Measurements from ENCODE around the gene FIS1.

GRCh38 chr7:101202603-101202918 is 42.3 kb downstream of the FIS1 start:
- TF ChIP-seq, protein P1, sequence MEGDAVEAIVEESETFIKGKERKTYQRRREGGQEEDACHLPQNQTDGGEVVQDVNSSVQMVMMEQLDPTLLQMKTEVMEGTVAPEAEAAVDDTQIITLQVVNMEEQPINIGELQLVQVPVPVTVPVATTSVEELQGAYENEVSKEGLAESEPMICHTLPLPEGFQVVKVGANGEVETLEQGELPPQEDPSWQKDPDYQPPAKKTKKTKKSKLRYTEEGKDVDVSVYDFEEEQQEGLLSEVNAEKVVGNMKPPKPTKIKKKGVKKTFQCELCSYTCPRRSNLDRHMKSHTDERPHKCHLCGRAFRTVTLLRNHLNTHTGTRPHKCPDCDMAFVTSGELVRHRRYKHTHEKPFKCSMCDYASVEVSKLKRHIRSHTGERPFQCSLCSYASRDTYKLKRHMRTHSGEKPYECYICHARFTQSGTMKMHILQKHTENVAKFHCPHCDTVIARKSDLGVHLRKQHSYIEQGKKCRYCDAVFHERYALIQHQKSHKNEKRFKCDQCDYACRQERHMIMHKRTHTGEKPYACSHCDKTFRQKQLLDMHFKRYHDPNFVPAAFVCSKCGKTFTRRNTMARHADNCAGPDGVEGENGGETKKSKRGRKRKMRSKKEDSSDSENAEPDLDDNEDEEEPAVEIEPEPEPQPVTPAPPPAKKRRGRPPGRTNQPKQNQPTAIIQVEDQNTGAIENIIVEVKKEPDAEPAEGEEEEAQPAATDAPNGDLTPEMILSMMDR (IDR thresholded peaks at IDR 0.05 in 4 of 5, conservative IDR thresholded peaks at IDR 0.05 in 1 of 5), result no peak
- TF ChIP-seq POLR2A (IDR thresholded peaks at IDR 0.05), result no peak

All from gastrocnemius medialis (tissue), 4 donors.